Measurements from ENCODE around the gene MARVELD1. TPM values are rescaled to one million over a fixed set of nuclear protein-coding genes. Genes with fewer than 3 reads are reported as not detected.

The MARVELD1 gene
- total and polyA plus RNA-seq, 4 donors = 15.7 to 57.9 (median 24.1) TPM

DNA sequence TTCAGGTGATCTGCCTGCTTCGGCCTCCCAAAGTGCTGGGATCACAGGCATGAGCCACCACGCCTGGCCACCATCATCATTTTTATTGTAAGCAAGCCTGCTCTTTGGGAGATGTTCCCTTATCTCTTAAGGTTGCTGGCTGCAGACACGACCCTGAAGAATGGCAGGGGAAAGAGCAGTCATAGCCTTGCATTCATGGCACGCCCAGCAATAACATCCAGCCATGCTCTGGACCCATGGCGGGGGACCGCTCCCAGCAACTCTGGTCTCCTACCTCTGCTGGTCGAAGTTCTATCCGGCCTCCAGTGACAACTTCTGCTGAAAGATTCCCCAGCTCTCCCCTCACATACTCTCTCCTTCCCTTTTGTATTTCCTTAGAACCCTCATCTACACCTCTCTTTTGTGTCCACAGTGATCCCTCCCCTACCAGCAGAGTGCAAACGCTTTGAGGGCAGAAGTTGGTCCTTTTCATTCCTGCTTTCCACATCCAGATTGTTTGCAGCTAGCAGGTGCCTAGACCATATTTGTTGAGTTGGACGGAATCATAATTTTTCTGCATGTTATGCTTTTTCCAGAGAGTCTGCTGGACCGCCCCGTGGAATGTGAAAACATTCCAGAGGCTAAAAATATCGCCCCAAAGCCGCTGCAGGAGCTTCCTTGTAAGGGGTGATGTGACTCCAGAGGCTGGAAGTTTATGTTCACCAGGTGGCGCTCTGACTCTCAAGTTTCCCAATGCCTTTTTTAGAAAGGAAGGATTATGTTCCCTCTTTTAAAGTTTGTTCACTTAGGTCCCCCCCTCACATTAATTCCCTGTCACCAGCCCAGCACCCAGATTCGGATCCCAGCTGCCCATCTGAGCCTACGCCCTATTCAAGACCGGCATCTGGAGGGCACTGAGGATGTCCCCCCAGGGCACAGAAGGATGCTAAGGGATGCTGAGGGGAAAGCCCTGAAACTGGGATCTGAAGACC, 4.3 kb upstream of the MARVELD1 start:
- 40 to 47% methylated on average over 18 of the region's 18 CpGs for WGBS, 2 donors
- Histone ChIP-seq H3K9ac (ENCODE audit: insufficient read depth in 1 of 2, low read length in 2 of 2) (no peak overlapping the region), H3K27ac (ENCODE audit: low read depth in 1 of 2, low read length in 1 of 2) (no peak overlapping the region), H3K27me3 (ENCODE audit: control insufficient read depth in 3 of 3, insufficient read depth in 3 of 3, low read length in 2 of 3) (no peaks in the 10 kb centered on the region), H3K36me3 (ENCODE audit: control insufficient read depth in 4 of 4, insufficient read depth in 4 of 4, low read length in 4 of 4) (no peaks in the 10 kb centered on the region), H3K9me3 (ENCODE audit: control insufficient read depth in 4 of 4, insufficient read depth in 3 of 4, low read length in 3 of 4) (no peaks in the 10 kb centered on the region), H3K4me3 (no peak overlapping the region), H3K4me1 (ENCODE audit: control insufficient read depth in 5 of 5, insufficient read depth in 5 of 5, low read length in 5 of 5) (peaks cover 0 to 8% (median 3%) of the 10 kb centered on the region in 5 donors)
- no peak for ATAC-seq (ENCODE audit: insufficient read depth, low FRiP score)
- peak; percentile 75 to 86 (median 80) for DNase-seq
- TF ChIP-seq CTCF (IDR thresholded peaks at IDR 0.05; ENCODE audit: control extremely low read depth, extremely low read depth) = peak; percentile 58

GRCh38 chr10:97711640-97712572, 1.6 kb upstream of the MARVELD1 start:
- Histone ChIP-seq H3K4me1 (ENCODE audit: control insufficient read depth in 5 of 5, insufficient read depth in 5 of 5, low read length in 5 of 5) (peaks cover 0 to 17% (median 7%) of the 10 kb centered on the region in 5 donors), H3K36me3 (ENCODE audit: control insufficient read depth in 4 of 4, insufficient read depth in 4 of 4, low read length in 4 of 4) (peaks cover 0 to 5% (median 0%) of the 10 kb centered on the region in 4 donors), H3K4me3 (no peak overlapping the region), H3K9me3 (ENCODE audit: control insufficient read depth in 4 of 4, insufficient read depth in 3 of 4, low read length in 3 of 4) (no peaks in the 10 kb centered on the region), H3K27me3 (ENCODE audit: control insufficient read depth in 3 of 3, insufficient read depth in 3 of 3, low read length in 2 of 3) (no peaks in the 10 kb centered on the region), H3K9ac (ENCODE audit: insufficient read depth in 1 of 2, low read length in 2 of 2) (no peak overlapping the region), H3K27ac (ENCODE audit: low read depth in 1 of 2, low read length in 1 of 2) (peak overlapping the region; percentile 6 to 13)
- no peak for DNase-seq
- WGBS, 2 donors = 80 to 84% methylated on average over 9 of the region's 9 CpGs
- no peak for TF ChIP-seq CTCF (IDR thresholded peaks at IDR 0.05; ENCODE audit: control extremely low read depth, extremely low read depth)
- ATAC-seq (ENCODE audit: insufficient read depth, low FRiP score) = no peak

GRCh38 chr10:97713826-97714400, 383 bp downstream of the MARVELD1 start:
- Histone ChIP-seq H3K4me3 (peak overlapping the region; percentile 49), H3K27me3 (ENCODE audit: control insufficient read depth in 3 of 3, insufficient read depth in 3 of 3, low read length in 2 of 3) (no peaks in the 10 kb centered on the region), H3K36me3 (ENCODE audit: control insufficient read depth in 4 of 4, insufficient read depth in 4 of 4, low read length in 4 of 4) (peaks cover 0 to 14% (median 0%) of the 10 kb centered on the region in 4 donors), H3K4me1 (ENCODE audit: control insufficient read depth in 5 of 5, insufficient read depth in 5 of 5, low read length in 5 of 5) (peaks cover 0 to 23% (median 8%) of the 10 kb centered on the region in 5 donors), H3K27ac (ENCODE audit: low read depth in 1 of 2, low read length in 1 of 2) (peak overlapping the region; percentile 81 to 92), H3K9me3 (ENCODE audit: control insufficient read depth in 4 of 4, insufficient read depth in 3 of 4, low read length in 3 of 4) (no peaks in the 10 kb centered on the region), H3K9ac (ENCODE audit: insufficient read depth in 1 of 2, low read length in 2 of 2) (no peak overlapping the region)
- peak; percentile 52 for ATAC-seq (ENCODE audit: insufficient read depth, low FRiP score)
- no peak for TF ChIP-seq CTCF (IDR thresholded peaks at IDR 0.05; ENCODE audit: control extremely low read depth, extremely low read depth)
- DNase-seq = peak; percentile 80 to 88 (median 81)
- WGBS, 2 donors = 0 to 1% methylated on average over 49 to 69 of the region's 69 CpGs
